ENCODE results near the gene CBX8. TPM values are rescaled to one million over a fixed set of nuclear protein-coding genes. Genes with fewer than 3 reads are reported as not detected.

CBX8 gene
- total and polyA plus RNA-seq, 2 of the 8 experiments (the other 6 are each of a cell fraction or from before 2014, with no cell fraction given) = 0.09 to 2.1 TPM

GRCh38 chr17:79800325-79801155, 3.7 kb upstream of the CBX8 start (continued):
- TF ChIP-seq, protein P1, sequence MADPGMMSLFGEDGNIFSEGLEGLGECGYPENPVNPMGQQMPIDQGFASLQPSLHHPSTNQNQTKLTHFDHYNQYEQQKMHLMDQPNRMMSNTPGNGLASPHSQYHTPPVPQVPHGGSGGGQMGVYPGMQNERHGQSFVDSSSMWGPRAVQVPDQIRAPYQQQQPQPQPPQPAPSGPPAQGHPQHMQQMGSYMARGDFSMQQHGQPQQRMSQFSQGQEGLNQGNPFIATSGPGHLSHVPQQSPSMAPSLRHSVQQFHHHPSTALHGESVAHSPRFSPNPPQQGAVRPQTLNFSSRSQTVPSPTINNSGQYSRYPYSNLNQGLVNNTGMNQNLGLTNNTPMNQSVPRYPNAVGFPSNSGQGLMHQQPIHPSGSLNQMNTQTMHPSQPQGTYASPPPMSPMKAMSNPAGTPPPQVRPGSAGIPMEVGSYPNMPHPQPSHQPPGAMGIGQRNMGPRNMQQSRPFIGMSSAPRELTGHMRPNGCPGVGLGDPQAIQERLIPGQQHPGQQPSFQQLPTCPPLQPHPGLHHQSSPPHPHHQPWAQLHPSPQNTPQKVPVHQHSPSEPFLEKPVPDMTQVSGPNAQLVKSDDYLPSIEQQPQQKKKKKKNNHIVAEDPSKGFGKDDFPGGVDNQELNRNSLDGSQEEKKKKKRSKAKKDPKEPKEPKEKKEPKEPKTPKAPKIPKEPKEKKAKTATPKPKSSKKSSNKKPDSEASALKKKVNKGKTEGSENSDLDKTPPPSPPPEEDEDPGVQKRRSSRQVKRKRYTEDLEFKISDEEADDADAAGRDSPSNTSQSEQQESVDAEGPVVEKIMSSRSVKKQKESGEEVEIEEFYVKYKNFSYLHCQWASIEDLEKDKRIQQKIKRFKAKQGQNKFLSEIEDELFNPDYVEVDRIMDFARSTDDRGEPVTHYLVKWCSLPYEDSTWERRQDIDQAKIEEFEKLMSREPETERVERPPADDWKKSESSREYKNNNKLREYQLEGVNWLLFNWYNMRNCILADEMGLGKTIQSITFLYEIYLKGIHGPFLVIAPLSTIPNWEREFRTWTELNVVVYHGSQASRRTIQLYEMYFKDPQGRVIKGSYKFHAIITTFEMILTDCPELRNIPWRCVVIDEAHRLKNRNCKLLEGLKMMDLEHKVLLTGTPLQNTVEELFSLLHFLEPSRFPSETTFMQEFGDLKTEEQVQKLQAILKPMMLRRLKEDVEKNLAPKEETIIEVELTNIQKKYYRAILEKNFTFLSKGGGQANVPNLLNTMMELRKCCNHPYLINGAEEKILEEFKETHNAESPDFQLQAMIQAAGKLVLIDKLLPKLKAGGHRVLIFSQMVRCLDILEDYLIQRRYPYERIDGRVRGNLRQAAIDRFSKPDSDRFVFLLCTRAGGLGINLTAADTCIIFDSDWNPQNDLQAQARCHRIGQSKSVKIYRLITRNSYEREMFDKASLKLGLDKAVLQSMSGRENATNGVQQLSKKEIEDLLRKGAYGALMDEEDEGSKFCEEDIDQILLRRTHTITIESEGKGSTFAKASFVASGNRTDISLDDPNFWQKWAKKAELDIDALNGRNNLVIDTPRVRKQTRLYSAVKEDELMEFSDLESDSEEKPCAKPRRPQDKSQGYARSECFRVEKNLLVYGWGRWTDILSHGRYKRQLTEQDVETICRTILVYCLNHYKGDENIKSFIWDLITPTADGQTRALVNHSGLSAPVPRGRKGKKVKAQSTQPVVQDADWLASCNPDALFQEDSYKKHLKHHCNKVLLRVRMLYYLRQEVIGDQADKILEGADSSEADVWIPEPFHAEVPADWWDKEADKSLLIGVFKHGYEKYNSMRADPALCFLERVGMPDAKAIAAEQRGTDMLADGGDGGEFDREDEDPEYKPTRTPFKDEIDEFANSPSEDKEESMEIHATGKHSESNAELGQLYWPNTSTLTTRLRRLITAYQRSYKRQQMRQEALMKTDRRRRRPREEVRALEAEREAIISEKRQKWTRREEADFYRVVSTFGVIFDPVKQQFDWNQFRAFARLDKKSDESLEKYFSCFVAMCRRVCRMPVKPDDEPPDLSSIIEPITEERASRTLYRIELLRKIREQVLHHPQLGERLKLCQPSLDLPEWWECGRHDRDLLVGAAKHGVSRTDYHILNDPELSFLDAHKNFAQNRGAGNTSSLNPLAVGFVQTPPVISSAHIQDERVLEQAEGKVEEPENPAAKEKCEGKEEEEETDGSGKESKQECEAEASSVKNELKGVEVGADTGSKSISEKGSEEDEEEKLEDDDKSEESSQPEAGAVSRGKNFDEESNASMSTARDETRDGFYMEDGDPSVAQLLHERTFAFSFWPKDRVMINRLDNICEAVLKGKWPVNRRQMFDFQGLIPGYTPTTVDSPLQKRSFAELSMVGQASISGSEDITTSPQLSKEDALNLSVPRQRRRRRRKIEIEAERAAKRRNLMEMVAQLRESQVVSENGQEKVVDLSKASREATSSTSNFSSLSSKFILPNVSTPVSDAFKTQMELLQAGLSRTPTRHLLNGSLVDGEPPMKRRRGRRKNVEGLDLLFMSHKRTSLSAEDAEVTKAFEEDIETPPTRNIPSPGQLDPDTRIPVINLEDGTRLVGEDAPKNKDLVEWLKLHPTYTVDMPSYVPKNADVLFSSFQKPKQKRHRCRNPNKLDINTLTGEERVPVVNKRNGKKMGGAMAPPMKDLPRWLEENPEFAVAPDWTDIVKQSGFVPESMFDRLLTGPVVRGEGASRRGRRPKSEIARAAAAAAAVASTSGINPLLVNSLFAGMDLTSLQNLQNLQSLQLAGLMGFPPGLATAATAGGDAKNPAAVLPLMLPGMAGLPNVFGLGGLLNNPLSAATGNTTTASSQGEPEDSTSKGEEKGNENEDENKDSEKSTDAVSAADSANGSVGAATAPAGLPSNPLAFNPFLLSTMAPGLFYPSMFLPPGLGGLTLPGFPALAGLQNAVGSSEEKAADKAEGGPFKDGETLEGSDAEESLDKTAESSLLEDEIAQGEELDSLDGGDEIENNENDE (IDR thresholded peaks at IDR 0.05; ENCODE audit: insufficient replicate concordance, low read length) = peak; percentile 100
- no peak for TF ChIP-seq ZNF274 (IDR thresholded peaks at IDR 0.05; ENCODE audit: borderline replicate concordance, extremely low read depth, low read length)
- peak; percentile 22 for TF ChIP-seq SAP30 (IDR thresholded peaks at IDR 0.05; ENCODE audit: insufficient read depth, insufficient replicate concordance, low read length)
- no peak for TF ChIP-seq POU5F1 (IDR thresholded peaks at IDR 0.05; ENCODE audit: low read depth, low read length)
- TF ChIP-seq KDM5A (IDR thresholded peaks at IDR 0.05; ENCODE audit: low read length) = no peak
- TF ChIP-seq HDAC2 (IDR thresholded peaks at IDR 0.05; ENCODE audit: borderline replicate concordance in 1 of 2, low read depth in 2 of 2, low read length in 2 of 2) = 0 out of 4 replicates have a peak, but pooled peaks of 1 of the 2 experiments have one; percentile 61
- TF ChIP-seq E2F6 (IDR thresholded peaks at IDR 0.05) = no peak
- TF ChIP-seq KDM1A (IDR thresholded peaks at IDR 0.05; ENCODE audit: borderline replicate concordance, low read length) = peak; percentile 58; the same call in 1 of the 2 replicates

Data from H1 (cell line).